OCI-M1 (cell line): ENCODE results near the gene CRTC3.

Experiments used
- DNase-seq: peaks from one replicate; lab custom pipeline; 2025; lab: John Stamatoyannopoulos, UW

The CRTC3 gene

DNA sequence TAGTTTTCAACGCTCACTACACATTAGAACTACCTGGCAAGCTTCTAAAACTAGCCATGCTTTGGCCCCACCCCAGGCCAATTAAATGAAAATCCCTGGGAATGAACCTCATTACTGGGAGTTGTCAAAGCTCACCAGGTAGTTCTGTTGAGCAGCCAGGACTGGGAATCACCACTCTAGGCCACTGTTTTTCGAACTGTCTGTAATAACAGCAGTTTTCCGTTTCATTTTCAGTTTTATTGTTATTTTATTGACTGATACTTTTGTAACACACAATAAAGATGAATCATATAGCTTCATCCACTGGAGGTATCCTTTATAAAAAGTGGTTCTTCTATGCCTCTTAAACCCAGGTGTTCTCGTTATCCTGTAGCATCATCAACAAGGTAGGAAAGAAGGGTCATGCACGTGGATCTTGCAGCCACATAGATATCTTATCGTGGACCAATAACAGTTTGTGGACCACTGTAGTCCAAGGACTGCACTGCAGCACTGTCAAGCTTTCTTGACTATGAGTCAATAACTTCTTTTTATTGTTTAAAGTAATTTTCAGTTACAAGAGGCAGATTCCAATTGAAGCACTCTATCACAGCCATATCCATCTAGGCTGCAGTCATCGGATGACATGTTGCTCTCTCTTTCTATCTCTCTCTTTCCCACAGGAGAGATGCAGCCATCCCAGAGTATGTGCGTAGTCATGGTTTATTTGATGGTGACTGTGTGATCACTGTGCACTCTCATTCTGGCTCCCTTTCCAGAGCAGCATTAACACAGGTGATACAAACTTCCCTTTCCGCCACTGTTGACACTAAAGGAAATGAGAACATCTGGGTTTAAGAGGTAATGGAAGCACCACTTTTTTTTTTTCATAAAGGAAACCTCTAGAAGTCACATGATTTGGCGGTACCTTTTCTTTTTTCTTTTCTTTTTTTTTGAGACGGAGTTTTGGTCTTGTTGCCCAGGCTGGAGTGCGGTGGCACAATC is 148.4 kb downstream of the CRTC3 start:
- DNase-seq, result no peak

DNA sequence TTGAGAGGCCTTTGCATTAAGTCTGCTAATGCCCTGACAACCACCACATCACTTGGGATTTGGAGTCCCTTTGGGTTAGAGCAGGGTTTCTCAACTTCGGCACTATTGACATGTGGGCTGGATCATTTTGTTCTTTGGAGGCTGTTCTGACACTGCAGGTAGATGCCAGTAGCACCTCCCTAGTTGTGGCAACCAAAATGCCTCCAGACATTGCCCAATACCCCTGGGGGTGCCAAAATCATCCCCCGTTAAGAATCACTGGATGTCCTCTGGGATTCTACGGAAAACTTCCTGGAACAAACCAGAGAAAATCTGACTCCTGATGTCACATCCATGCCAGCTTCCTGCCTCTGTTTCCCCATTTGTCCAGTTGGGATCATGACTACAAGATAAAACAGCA is 150.2 kb downstream of the CRTC3 start:
- no peak for DNase-seq

DNA sequence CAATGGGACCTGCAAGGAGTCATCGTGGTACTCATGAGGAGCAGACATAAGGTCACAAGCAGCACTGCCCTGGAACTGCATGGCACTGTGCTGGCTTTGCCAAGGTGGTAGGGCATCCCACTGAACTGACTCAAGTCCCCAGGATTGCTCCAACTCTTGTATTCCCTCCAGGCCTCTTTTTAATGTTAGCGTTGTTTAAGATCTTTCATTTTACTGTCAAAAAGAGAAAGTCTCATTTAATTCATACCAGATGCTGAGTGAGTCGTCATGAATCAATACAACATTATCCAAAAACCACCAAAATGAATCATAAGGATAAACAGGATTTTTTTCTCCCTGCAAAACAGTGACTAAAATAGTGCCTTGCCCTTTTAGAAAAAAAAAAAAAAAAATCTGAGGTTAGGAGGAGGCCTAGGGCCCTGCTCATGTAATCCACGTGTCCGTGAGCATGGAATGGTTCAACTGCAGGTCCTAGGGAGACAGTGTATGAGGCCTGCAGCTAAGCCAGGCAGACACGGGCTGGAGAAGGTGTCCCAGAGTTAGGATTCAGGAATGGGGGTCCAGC is 150.7 kb downstream of the CRTC3 start:
- no peak for DNase-seq

DNA sequence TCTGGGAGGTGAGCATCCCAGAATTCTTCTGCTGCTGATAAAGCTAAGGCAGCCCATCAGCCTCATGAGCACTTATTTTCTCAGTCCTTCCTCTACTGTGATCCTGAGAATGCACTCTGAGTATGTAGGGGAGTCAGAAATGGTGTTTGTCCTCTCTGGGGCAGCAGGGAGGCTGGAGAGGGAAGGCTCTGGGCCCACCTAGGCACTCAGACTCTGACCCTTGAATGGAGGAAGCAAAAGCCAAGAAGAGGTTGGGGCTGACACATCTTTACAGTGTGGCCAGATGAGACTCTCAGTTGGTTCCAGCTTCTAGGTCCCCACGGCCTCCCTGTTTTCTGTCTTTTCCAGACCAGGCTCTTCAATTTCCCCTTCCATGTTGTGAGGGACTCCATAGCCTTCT is 151.3 kb downstream of the CRTC3 start:
- no peak for DNase-seq

DNA sequence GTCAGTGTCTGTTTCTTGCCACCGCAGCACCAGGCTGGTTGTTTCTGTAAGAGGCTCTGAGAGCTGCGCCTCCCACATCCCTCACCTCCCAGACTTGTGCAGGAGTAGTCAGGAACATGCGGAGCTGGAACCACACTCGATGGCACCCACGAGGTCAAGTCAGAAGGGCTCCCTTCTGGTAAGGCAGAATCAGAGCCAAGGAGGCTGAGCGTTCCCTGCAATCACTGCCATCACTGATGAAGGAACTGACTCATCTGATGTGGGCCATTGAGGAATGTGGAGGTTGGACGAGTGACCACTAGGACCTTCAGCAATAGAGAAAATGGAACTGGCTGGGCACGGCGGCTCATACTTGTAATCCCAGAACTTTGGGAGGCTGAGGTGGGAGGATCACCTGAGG is 151.8 kb downstream of the CRTC3 start:
- DNase-seq, result no peak

DNA sequence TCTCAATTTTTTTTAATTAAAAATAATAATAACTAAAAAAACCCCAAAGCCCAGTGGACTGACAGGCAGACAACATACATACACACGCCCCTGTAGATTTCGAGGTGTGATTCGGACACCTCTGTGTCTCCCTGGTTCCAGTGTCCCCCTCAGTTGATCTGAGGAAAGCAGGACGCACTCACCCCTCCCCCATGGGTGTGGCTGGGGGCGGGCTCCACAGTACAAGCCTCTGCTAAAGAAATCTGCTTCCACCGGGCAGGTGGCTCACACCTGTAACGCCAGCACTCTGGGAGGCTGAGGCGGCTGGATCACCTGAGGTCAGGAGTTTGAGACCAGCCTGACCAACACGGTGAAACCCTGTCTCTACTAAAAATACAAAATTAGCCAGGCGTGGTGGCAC is 153.6 kb downstream of the CRTC3 start:
- no peak for DNase-seq

DNA sequence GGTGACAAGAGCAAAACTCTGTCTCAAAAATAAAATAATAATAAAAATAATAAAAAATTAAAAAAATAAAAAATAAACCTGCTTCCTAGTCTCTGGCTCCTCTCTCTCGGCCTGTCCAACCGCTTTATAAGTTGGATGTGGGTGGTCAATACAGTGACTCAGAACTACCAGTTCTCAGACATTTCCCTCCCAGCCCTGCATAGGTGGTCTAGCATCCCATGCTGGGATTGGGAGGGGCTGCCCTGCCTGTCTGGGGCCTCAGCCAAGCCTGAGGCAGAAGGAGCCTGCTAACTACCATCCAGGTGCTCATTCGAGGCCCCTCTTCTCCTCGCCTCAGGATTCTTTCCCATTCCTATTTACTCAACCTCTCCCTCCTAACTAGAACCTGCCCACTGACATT is 154.2 kb downstream of the CRTC3 start:
- no peak for DNase-seq

DNA sequence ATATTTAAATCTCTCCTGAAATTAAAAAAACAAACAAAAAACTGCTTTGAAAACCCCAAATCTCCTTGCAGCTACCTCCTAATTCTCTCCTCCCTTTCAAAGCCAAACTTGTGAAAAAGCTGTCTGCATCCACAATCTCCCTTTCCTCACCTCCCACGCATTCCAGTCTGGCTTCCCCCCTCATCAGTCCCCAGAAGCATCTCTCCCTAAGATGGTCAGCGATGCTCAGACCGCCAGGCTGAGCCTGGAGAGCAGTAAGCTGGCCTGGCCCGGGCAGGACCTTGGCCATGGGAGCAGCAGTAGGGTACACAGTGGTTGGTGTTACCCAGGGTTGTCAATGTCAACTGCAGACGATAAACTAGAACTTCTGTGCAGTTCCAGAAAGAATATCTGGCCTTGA is 154.6 kb downstream of the CRTC3 start:
- no peak for DNase-seq

DNA sequence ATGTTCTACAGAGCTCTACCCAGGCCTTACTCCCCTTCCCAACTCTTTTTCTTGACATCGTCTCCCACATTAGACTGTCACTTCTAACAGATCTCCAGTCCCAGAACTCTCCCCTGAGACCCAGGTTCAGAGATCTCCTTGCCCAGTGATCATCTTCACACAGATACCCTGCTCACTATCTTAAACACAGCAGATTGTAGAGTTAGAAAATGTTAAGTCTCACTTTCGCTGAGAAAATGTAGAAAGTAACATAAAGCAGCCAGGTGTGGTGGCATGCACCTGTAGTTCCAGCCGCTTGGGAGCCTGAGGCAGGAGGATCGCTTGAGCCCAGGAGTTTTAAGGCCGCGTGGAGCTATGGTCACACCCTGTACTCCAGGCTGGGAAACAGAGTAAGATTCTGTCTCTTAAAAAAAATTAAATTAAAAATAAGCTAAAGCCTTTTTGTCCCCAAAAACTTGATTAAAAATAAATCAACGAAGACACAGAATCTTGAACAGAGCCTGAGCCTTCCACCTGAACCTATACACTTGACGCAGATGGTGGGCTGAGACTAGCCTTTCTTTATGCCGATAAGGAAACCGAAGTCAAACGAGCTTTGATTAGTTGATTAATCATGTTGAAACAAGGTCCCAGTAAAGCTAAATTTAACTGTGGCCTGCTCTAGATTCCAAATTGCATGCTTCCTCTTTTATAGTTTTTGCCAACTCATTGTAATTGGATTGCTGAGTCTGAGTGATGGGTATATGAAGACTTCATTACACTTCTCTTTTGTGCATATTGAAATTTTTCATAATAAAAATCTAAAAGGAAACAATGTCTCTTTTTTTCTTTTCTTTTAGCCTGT is 156.1 kb downstream of the CRTC3 start:
- DNase-seq, result peak; percentile 91

DNA sequence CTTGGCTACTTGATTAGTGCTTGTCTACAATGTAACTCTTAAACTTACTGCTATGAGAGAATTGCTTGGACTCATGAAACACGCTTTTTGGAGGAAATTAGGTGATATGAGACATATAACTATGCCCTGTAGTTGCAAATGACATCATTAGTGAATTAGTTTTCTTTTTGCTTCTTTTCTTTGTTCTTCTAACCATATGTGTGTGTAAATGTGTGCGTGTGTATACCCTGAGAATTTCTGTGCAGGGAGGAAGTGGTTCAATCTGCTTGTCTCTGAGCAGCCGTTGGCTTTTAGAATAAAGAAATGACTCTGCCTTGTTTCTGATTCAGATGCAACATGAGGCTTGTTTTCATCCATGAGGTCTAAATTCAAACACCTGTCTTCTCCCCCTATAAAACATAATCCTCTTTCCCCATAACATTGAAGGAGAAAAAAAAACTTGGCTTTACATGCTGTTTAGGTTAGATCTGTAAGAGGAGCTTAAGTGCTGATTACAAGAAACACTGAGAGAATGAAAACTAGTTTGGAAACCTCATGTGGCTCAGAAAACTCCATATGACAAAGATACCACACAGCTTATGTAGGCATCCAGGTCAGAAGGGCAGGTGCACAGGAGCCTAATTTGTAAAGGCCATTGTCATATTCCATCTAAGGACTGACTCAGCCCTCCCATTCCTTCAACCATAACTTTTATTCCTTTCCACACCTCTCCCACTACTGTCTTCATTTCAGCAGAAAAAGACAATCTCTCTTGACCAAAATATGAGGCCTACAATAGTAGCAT is 156.9 kb downstream of the CRTC3 start:
- DNase-seq, result peak; percentile 70

DNA sequence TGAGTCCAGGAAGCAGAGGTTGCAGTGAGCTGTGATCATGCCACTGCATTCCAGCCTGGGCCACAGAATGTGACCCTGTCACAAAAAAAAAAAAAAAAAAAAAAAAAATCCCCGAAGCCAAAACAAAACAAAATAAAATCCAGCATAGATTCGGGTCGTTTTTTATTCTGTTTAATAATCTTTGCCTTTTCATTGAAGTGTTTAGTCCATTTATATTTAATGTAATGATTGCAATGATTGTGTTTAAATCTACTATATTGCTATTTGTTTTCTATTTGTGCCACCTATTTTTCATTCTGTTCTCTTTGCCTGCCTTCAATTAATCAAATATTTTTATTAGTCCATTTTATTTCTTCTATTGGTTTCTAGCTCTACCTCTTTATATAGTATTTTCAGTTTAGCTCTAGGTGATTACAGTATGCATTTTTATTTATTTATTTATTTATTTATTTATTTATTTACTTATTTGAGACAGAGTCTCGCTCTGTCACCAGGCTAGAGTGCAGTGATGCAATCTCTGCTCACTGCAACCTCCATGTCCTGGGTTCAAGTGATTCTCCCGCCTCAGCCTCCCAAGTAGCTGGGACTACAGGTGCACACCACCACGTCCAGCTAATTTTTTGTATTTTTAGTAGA is 159.7 kb downstream of the CRTC3 start:
- DNase-seq, result peak; percentile 4

DNA sequence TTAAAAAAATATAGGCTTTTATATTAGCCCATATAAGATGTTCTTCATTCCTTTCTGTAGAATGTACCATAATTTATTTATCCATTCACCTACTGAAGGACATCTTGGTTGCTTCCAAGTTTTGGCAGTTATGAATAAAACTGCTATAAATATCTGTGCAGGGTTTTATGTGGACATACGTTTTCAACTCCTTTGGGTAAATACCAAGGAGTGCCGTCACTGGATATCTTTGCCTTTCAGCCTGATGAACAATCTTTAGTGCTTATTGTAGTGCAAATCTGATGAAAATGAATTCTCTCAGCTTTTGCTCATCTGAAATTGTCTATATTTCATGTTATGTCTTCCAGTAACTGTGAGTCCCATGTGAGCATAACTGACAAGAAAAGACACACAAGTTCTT is 160.9 kb downstream of the CRTC3 start:
- DNase-seq, result no peak

DNA sequence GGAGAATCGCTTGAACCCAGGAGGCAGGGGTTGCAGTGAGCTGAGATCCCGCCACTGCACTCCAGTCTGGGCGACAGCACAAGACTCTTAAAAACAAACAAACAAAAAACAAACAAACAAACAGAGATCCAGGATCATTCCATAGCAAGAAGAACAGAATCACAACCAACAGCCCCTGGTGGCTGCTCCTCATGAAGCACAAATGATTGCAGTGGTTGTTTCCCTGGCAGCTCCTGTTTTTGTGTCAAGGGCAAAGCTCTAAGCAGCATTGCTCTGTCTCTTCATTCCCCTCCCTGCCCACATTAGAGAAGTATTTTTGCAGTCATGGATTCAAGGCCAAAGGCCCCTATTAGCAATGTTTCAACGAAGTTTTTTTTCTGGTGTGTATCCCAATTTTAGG is 161.6 kb downstream of the CRTC3 start:
- DNase-seq, result no peak

DNA sequence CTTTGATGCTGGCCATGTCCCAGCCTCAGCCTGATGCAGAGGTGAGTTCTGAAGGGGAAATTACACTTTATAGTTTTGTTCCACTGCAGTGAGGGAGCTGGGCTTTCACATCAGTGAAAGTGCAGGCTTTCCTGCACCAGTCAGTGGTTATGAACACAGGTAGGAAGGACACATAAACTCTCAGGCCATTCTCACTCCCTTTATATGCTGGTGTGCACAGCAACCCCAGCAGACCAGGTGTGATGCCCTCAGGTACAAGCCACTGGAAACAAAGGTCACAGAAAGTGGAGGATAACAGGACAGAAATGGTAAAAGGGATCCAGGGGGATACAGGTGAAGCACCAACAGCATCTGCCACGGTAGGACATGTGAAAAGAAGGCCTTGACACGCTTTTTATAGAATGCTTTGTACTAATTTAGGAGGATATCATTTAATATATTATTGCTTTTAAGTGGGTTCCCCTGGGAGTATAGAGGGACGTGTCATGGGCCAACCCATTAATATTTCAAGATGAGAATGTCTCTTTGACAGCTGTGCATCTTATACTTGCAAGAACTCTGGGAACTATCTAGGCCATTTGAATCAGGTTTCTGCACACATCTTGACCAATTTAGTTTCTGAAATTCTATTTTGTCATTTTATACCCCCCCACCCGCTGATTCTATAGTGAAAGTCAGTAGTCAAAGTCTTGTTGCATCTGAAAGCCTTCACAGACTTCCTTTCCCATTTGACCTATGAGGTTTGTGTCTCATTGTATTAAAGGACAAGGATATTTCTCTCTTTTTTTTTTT is 162.5 kb downstream of the CRTC3 start:
- no peak for DNase-seq
